Muscle layer of colon (tissue), 2 donors: ENCODE results near the gene PRUNE2.
"Not testable (repeated sequence)": the region's sequence is repeated elsewhere in the genome, so short reads cannot be mapped to it uniquely, and the experiment has no call there.

Experiments used
- H3K27ac ChIP-seq: one replicate; pipeline ENCODE4 v1.7.0; 2013; ENCODE audit warnings: low read depth, mild to moderate bottlenecking, low read length, moderate library complexity
- H3K27me3 ChIP-seq, 2 donors: one replicate each; pipeline ENCODE4 v1.7.0; 2013; ENCODE audit warnings: low read length in 2 of 2, mild to moderate bottlenecking in 2 of 2; ENCODE audit not compliant: insufficient read depth in 2 of 2, control insufficient read depth in 1 of 2
- H3K36me3 ChIP-seq: one replicate; pipeline ENCODE4 v1.7.0; 2013; ENCODE audit warnings: mild to moderate bottlenecking, low read length; ENCODE audit not compliant: insufficient read depth
- H3K4me1 ChIP-seq: one replicate; pipeline ENCODE4 v1.7.0; 2013; ENCODE audit warnings: mild to moderate bottlenecking, low read length; ENCODE audit not compliant: insufficient read depth
- H3K4me3 ChIP-seq, 2 donors: one replicate each; pipeline ENCODE4 v1.7.0; 2013; ENCODE audit warnings: low read length in 2 of 2, low read depth in 1 of 2, mild to moderate bottlenecking in 1 of 2, moderate library complexity in 1 of 2
- H3K9ac ChIP-seq: one replicate; pipeline ENCODE4 v1.7.0; 2013; ENCODE audit warnings: low read length
- H3K9me3 ChIP-seq: one replicate; pipeline ENCODE4 v1.7.0; 2013; ENCODE audit warnings: mild to moderate bottlenecking, low read length
- donor health status: abdominal sarcoma.
- donor health status: Adenocarcinoma of cecum.

Gene PRUNE2, protein sequence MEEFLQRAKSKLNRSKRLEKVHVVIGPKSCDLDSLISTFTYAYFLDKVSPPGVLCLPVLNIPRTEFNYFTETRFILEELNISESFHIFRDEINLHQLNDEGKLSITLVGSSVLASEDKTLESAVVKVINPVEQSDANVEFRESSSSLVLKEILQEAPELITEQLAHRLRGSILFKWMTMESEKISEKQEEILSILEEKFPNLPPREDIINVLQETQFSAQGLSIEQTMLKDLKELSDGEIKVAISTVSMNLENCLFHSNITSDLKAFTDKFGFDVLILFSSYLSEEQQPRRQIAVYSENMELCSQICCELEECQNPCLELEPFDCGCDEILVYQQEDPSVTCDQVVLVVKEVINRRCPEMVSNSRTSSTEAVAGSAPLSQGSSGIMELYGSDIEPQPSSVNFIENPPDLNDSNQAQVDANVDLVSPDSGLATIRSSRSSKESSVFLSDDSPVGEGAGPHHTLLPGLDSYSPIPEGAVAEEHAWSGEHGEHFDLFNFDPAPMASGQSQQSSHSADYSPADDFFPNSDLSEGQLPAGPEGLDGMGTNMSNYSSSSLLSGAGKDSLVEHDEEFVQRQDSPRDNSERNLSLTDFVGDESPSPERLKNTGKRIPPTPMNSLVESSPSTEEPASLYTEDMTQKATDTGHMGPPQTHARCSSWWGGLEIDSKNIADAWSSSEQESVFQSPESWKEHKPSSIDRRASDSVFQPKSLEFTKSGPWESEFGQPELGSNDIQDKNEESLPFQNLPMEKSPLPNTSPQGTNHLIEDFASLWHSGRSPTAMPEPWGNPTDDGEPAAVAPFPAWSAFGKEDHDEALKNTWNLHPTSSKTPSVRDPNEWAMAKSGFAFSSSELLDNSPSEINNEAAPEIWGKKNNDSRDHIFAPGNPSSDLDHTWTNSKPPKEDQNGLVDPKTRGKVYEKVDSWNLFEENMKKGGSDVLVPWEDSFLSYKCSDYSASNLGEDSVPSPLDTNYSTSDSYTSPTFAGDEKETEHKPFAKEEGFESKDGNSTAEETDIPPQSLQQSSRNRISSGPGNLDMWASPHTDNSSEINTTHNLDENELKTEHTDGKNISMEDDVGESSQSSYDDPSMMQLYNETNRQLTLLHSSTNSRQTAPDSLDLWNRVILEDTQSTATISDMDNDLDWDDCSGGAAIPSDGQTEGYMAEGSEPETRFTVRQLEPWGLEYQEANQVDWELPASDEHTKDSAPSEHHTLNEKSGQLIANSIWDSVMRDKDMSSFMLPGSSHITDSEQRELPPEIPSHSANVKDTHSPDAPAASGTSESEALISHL (N-terminal part only)

DNA sequence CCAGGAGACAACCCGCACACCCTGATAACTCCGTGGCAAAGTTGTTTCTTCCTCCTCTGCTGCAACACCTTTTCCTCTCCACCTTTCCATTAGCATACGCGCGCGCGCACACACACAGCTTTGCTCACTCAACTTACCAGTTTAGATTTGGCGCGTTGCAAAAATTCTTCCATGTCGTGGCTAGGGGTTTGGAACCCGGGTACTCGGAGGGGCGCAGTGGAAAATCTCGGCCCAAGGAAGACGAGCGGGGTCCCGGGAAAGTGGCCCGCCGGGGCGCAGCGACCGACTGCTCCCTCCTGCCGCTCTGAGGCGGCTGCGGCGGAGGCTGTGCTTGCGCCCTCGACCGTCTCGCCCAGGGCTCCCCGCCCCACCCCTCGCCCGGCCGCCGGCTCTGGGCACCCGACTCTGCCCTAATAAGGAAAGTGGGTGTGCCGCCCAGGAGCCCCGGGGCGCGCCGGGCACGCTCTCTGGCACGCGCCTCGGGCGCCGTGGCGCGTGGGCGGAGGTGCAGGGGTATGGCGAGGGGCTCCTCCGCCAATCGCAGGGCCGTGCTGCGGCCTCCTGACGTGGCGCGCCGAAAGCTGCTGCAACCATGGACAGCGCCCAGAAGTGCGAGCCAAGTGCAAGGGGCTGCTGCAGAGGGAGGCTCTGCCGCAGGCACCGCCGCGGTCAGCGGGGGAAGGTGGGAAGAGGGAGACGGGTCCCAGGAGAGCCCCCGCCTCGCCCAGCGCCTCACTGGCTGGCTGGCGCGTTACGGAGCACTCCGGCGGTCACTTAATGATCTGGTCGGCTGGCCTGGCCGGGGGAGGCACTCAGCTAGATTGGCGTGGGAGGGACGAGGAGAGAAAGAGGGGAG, at the start of gene PRUNE2:
PRUNE2 (minus strand) TSS at position 324 of the 856 bp plus-strand sequence; CDS start at position 173, 151 bp downstream.
- peaks cover 10% of the 10 kb centered on the region for H3K4me1 ChIP-seq
- peaks cover 2% of the 10 kb centered on the region for H3K36me3 ChIP-seq
- no peaks in the 10 kb centered on the region for H3K27me3 ChIP-seq
- peak within 1 kb of the TSS; percentile 72 for H3K9ac ChIP-seq
- H3K4me3 ChIP-seq = peak within 1 kb of the TSS; percentile 72 to 89
- H3K27ac ChIP-seq = peak within 1 kb of the TSS; percentile 95
- H3K9me3 ChIP-seq = no peaks in the 10 kb centered on the region

DNA sequence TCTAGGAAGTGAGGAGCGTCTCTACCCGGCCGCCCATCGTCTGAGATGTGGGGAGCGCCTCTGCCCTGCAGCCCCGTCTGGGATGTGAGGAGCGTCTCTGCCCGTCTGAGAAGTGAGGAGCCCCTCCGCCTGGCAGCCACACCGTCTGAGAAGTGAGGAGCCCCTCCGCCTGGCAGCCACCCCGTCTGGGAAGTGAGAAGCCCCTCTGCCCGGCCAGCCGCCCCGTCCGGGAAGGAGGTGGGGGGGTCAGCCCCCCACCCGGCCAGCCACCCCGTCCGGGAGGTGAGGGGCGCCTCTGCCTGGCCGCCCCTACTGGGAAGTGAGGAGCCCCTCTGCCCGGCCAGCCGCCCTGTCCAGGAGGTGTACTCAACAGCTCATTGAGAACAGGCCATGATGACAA, 49.5 kb upstream of the PRUNE2 start:
- H3K27me3 ChIP-seq = not testable (repeated sequence)

DNA sequence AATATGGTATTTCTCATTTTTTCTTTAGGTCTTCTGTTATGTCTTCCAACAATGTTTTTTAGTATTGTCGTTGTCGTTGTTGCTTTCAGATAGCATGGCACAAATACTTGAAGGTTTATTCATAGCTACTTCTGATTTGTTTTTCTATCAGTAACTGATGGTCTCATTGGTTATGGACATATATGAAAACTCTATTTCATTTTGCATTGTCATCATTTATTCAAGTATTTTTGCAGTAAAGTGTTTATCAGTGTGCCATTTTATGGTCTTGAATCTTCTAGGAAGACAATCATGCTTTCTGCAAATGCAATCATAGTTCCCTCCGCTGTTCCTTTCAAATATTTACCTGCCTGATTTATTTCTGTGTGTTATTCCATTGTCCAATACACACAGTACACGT, 44.0 kb upstream of the PRUNE2 start:
- H3K27ac ChIP-seq = no peak overlapping the region
- no peaks in the 10 kb centered on the region for H3K9me3 ChIP-seq
- no peaks in the 10 kb centered on the region for H3K4me1 ChIP-seq
- no peak overlapping the region for H3K4me3 ChIP-seq
- no peaks in the 10 kb centered on the region for H3K36me3 ChIP-seq
- no peaks in the 10 kb centered on the region for H3K27me3 ChIP-seq
- no peak overlapping the region for H3K9ac ChIP-seq

More for the DNA sequence above, 49.5 kb upstream of the PRUNE2 start:
- H3K36me3 ChIP-seq, H3K4me3 ChIP-seq, H3K4me1 ChIP-seq, H3K27ac ChIP-seq, H3K9me3 ChIP-seq, H3K9ac ChIP-seq: not testable (repeated sequence)

GRCh38 chr9:76944011-76944410, 38.1 kb upstream of the PRUNE2 start:
- Histone ChIP-seq H3K9me3 (no peaks in the 10 kb centered on the region), H3K27me3 (no peaks in the 10 kb centered on the region), H3K4me1 (no peaks in the 10 kb centered on the region), H3K9ac (no peak overlapping the region), H3K27ac (no peak overlapping the region), H3K36me3 (no peaks in the 10 kb centered on the region), H3K4me3 (no peak overlapping the region)

GRCh38 chr9:76943054-76943453, 37.1 kb upstream of the PRUNE2 start:
- no peak overlapping the region for H3K27ac ChIP-seq

DNA sequence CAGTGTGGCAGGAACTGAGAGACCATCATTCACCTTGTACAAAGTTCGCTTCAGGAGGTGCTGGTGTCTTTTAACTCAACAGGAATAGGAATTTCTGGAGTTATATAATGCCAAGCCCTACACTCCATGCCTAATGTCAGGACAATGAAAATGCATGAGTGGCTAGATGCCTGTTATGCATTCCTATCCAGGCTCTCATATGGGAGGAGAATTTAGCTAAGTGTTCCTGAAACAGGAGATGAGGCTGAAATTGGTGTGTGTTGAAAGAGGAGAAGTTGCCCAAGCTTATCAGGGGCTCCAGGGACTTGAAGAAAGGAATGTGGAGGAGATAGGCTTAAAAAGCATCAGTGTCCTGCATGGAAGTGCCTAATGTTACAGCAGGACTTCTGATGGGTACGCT, 26.8 kb upstream of the PRUNE2 start:
- Histone ChIP-seq H3K9me3 (no peaks in the 10 kb centered on the region), H3K4me1 (no peaks in the 10 kb centered on the region), H3K4me3 (no peak overlapping the region), H3K27ac (no peak overlapping the region), H3K9ac (no peak overlapping the region), H3K27me3 (no peaks in the 10 kb centered on the region), H3K36me3 (no peaks in the 10 kb centered on the region)

More at GRCh38 chr9:76943054-76943453, 37.1 kb upstream of the PRUNE2 start:
- no peak overlapping the region for H3K4me3 ChIP-seq
- H3K4me1 ChIP-seq = no peaks in the 10 kb centered on the region
- no peaks in the 10 kb centered on the region for H3K9me3 ChIP-seq
- no peaks in the 10 kb centered on the region for H3K36me3 ChIP-seq
- H3K27me3 ChIP-seq = no peaks in the 10 kb centered on the region
- no peak overlapping the region for H3K9ac ChIP-seq

DNA sequence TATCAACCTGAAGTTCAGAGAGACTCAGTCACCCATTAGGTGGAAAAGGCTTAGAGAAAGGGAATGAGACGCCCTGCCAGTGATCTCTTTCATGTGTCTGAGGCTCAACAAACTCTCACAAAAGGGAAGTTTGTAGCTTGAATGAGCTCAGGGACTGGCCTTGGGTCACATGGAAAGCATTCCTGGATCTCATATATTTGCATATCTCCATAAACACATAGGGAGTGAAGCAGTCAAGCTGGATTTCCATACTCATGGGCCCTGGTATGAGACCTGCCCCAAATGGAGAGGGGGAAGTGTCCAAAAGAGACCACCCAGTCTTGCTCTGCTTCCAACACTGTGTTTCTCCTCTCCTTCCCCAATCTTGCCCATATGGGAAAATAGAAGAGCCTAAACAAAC, 26.4 kb upstream of the PRUNE2 start:
- no peaks in the 10 kb centered on the region for H3K27me3 ChIP-seq
- H3K4me3 ChIP-seq = no peak overlapping the region
- H3K4me1 ChIP-seq = no peaks in the 10 kb centered on the region
- no peak overlapping the region for H3K9ac ChIP-seq
- H3K27ac ChIP-seq = no peak overlapping the region
- no peaks in the 10 kb centered on the region for H3K9me3 ChIP-seq
- H3K36me3 ChIP-seq = no peaks in the 10 kb centered on the region

DNA sequence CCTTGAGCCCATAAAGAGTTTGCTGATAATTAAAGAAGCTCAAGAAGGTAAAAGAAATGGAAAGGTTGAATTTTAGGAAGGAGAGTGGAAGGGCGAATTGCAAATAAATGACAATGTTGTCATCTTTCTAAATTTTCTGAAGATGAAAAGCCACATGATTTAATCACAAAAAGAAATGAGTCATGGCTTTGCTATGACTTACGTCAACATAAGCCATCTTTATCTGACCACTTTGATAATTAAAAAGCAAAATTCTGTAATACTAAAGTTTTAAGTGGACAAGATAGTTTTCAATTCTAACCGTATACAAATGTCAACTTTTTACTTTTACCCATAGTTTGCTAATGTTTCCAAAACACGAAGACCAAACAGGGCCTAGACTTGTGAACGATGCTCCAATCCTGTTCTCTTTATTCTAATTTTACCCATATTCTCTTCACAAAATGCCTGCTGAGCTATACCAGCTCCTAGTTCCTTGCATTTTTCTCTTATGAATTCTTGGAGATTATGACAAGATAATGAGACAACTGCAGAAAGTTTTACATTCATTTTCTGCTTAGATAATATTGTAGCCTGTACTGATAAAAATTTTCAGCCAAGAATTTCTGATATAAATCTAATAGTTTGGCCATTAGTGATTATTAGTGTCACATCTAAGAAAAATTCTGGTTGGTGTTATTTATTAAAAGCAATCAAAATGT, 21.8 kb upstream of the PRUNE2 start:
- Histone ChIP-seq H3K27ac (no peak overlapping the region), H3K36me3 (no peaks in the 10 kb centered on the region), H3K9ac (no peak overlapping the region), H3K9me3 (no peaks in the 10 kb centered on the region), H3K27me3 (no peaks in the 10 kb centered on the region), H3K4me3 (no peak overlapping the region), H3K4me1 (no peaks in the 10 kb centered on the region)

- H3K4me1 ChIP-seq = no peaks in the 10 kb centered on the region
- H3K4me3 ChIP-seq = no peak overlapping the region
- H3K9ac ChIP-seq = no peak overlapping the region
- H3K9me3 ChIP-seq = no peaks in the 10 kb centered on the region
- no peaks in the 10 kb centered on the region for H3K36me3 ChIP-seq
- H3K27me3 ChIP-seq = no peaks in the 10 kb centered on the region
- H3K27ac ChIP-seq = no peak overlapping the region
These were observed 20.9 kb upstream of the PRUNE2 start for GRCh38 chr9:76926846-76927245.

DNA sequence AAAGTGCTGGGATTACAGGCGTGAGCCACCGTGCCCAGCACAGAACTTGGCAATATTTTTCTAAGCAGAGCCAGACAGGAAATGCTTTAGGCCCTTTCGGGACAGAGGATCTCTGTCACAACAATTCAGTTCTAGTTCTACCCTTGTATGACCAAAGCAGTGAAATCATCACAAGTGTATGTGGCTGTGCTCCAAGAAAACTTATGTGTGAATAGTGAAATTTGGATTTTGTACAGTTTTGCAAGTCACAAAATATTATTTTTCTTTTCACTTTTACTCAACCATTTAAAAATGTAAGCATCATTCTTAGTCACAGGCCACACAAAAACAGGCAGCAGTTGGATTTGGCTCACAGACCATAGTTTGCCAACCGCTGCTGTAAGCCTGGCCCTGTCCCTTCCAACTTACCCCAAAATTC, 20.4 kb upstream of the PRUNE2 start:
- Histone ChIP-seq H3K4me3 (no peak overlapping the region), H3K36me3 (no peaks in the 10 kb centered on the region), H3K4me1 (no peaks in the 10 kb centered on the region), H3K27ac (no peak overlapping the region), H3K9me3 (no peaks in the 10 kb centered on the region), H3K9ac (no peak overlapping the region), H3K27me3 (no peaks in the 10 kb centered on the region)
